ENCODE data around the gene SYPL1.
A peak's percentile ranks its signal among the peaks of the same experiment; 100 is the strongest.

SYPL1 gene

GRCh38 chr7:106121189-106121810 is 9.2 kb upstream of the SYPL1 start:
- DNase-seq: no peak

- DNase-seq: no peak
These were observed 8.4 kb upstream of the SYPL1 start for GRCh38 chr7:106120500-106120899.

GRCh38 chr7:106119719-106120118 is 7.6 kb upstream of the SYPL1 start:
- DNase-seq: no peak

GRCh38 chr7:106117786-106118544 is 5.9 kb upstream of the SYPL1 start:
- no peak for DNase-seq

- DNase-seq: no peak
These were observed 4.1 kb upstream of the SYPL1 start for GRCh38 chr7:106116161-106116704.

- no peak for DNase-seq
These were observed 2.7 kb upstream of the SYPL1 start for GRCh38 chr7:106114716-106115383.

GRCh38 chr7:106112972-106113421 is 885 bp upstream of the SYPL1 start:
- peak; percentile 28 for DNase-seq

- peak; percentile 57 for DNase-seq
These were observed 426 bp downstream of the SYPL1 start for GRCh38 chr7:106111655-106112117.

- no peak for DNase-seq
These were observed 1.0 kb downstream of the SYPL1 start for GRCh38 chr7:106110885-106111654.

GRCh38 chr7:106110238-106110560 is 1.9 kb downstream of the SYPL1 start:
- DNase-seq: no peak

GRCh38 chr7:106109521-106110237 is 2.4 kb downstream of the SYPL1 start:
- no peak for DNase-seq

- no peak for DNase-seq
These were observed 3.1 kb downstream of the SYPL1 start for GRCh38 chr7:106108991-106109390.

- no peak for DNase-seq
These were observed 7.3 kb downstream of the SYPL1 start for GRCh38 chr7:106104721-106105260.

- DNase-seq: no peak
These were observed 9.6 kb downstream of the SYPL1 start for GRCh38 chr7:106102387-106102966.

GRCh38 chr7:106101726-106102125 is 10.4 kb downstream of the SYPL1 start:
- no peak for DNase-seq

- DNase-seq: no peak
These were observed 11.1 kb downstream of the SYPL1 start for GRCh38 chr7:106100863-106101629.

- no peak for DNase-seq
These were observed 12.6 kb downstream of the SYPL1 start for GRCh38 chr7:106099539-106099938.

GRCh38 chr7:106098889-106099288 is 13.2 kb downstream of the SYPL1 start:
- no peak for DNase-seq

- no peak for DNase-seq
These were observed 16.5 kb downstream of the SYPL1 start for GRCh38 chr7:106095634-106096033.

GRCh38 chr7:106094780-106095179 is 17.3 kb downstream of the SYPL1 start:
- DNase-seq: no peak

GRCh38 chr7:106092204-106092603 is 19.9 kb downstream of the SYPL1 start:
- no peak for DNase-seq
